ENCODE data around the gene FAM9B. TPM values are rescaled to one million over a fixed set of nuclear protein-coding genes. Genes with fewer than 3 reads are reported as not detected.

Gene FAM9B
- total RNA-seq, 6 experiments from 2014 or later = 0.34 to 2.3 (median 1.3) TPM

- WGBS (ENCODE audit: insufficient coverage, low coverage, low lambda C conversion rate, missing lambda C conversion rate) = 46% methylated on average over 2 of the region's 3 CpGs
- H3K4me3 ChIP-seq = no peak overlapping the region
- no peak for ATAC-seq
Measured at GRCh38 chrX:9003041-9003440, 30.9 kb downstream of the FAM9B start.

GRCh38 chrX:8988446-8988845 is 45.5 kb downstream of the FAM9B start:
- TF ChIP-seq CTCF (IDR thresholded peaks at IDR 0.05) = no peak

More at GRCh38 chrX:9003041-9003440, 30.9 kb downstream of the FAM9B start:
- DNase-seq = no peak
- no peaks in the 10 kb centered on the region for H3K9me3 ChIP-seq
- H3K27ac ChIP-seq = no peak overlapping the region
- no peaks in the 10 kb centered on the region for H3K36me3 ChIP-seq
- no peak for TF ChIP-seq CTCF (IDR thresholded peaks at IDR 0.05)
- TF ChIP-seq POLR2A (IDR thresholded peaks at IDR 0.05) = no peak
- H3K4me1 ChIP-seq = no peaks in the 10 kb centered on the region
- no peaks in the 10 kb centered on the region for H3K27me3 ChIP-seq
- intact Hi-C loops (cut with DNase I) = no loop called here

GRCh38 chrX:8987672-8988250 is 46.2 kb downstream of the FAM9B start:
- no peak for DNase-seq
- no peak for ATAC-seq
- Histone ChIP-seq H3K4me1 (no peaks in the 10 kb centered on the region), H3K27ac (no peak overlapping the region), H3K27me3 (no peaks in the 10 kb centered on the region), H3K4me3 (no peak overlapping the region), H3K36me3 (no peaks in the 10 kb centered on the region), H3K9me3 (no peaks in the 10 kb centered on the region)
- no peak for TF ChIP-seq POLR2A (IDR thresholded peaks at IDR 0.05)
- no peak for TF ChIP-seq CTCF (IDR thresholded peaks at IDR 0.05)
- intact Hi-C loops (cut with DNase I) = no loop called here
- WGBS (ENCODE audit: insufficient coverage, low coverage, low lambda C conversion rate, missing lambda C conversion rate) = 55% methylated on average over 2 of the region's 6 CpGs

More at GRCh38 chrX:8988446-8988845, 45.5 kb downstream of the FAM9B start:
- no peaks in the 10 kb centered on the region for H3K36me3 ChIP-seq
- WGBS (ENCODE audit: insufficient coverage, low coverage, low lambda C conversion rate, missing lambda C conversion rate) = 40% methylated on average over 1 of the region's 4 CpGs
- H3K4me3 ChIP-seq = no peak overlapping the region
- intact Hi-C loops (cut with DNase I) = no loop called here
- DNase-seq (peak; percentile 40 to 68 (median 62)), ATAC-seq (peak; percentile 65 to 97 (median 91))
- no peaks in the 10 kb centered on the region for H3K4me1 ChIP-seq
- no peaks in the 10 kb centered on the region for H3K27me3 ChIP-seq
- H3K27ac ChIP-seq = no peak overlapping the region
- no peaks in the 10 kb centered on the region for H3K9me3 ChIP-seq

- H3K27me3 ChIP-seq = no peaks in the 10 kb centered on the region
- no peak overlapping the region for H3K27ac ChIP-seq
- 50% methylated on average over 2 of the region's 2 CpGs for WGBS (ENCODE audit: insufficient coverage, low coverage, low lambda C conversion rate, missing lambda C conversion rate)
- TF ChIP-seq POLR2A (IDR thresholded peaks at IDR 0.05) (no peak), CTCF (IDR thresholded peaks at IDR 0.05) (no peak)
- ATAC-seq (no peak), DNase-seq (no peak)
- no peaks in the 10 kb centered on the region for H3K36me3 ChIP-seq
- intact Hi-C loops (cut with DNase I) = no loop called here
- no peaks in the 10 kb centered on the region for H3K4me1 ChIP-seq
- no peak overlapping the region for H3K4me3 ChIP-seq
- no peaks in the 10 kb centered on the region for H3K9me3 ChIP-seq
Measured at GRCh38 chrX:8984231-8984630, 49.7 kb downstream of the FAM9B start.

GRCh38 chrX:8981723-8982122 is 52.2 kb downstream of the FAM9B start:
- WGBS (ENCODE audit: insufficient coverage, low coverage, low lambda C conversion rate, missing lambda C conversion rate) = 30% methylated on average over 2 of the region's 2 CpGs
- H3K27ac ChIP-seq = no peak overlapping the region
- no peak for ATAC-seq
- no peak for DNase-seq
- intact Hi-C loops (cut with DNase I) = no loop called here
- no peaks in the 10 kb centered on the region for H3K9me3 ChIP-seq
- H3K4me1 ChIP-seq = no peaks in the 10 kb centered on the region
- H3K4me3 ChIP-seq = no peak overlapping the region
- no peaks in the 10 kb centered on the region for H3K36me3 ChIP-seq
- TF ChIP-seq POLR2A (IDR thresholded peaks at IDR 0.05) = no peak
- TF ChIP-seq CTCF (IDR thresholded peaks at IDR 0.05) = no peak
- no peaks in the 10 kb centered on the region for H3K27me3 ChIP-seq

All from right lobe of liver (tissue), 6 donors.